Measurements from ENCODE around the gene WDR70. TPM values are rescaled to one million over a fixed set of nuclear protein-coding genes. Genes with fewer than 3 reads are reported as not detected.
"Not testable (repeated sequence)": the region's sequence is repeated elsewhere in the genome, so short reads cannot be mapped to it uniquely, and the experiment has no call there.

Gene WDR70
- total and polyA plus RNA-seq, 7 donors: 8.4 to 36.4 (median 25.5) TPM

GRCh38 chr5:37606632-37607248 is 227.6 kb downstream of the WDR70 start:
- Histone ChIP-seq H3K4me1 (peaks cover 0 to 51% (median 17%) of the 10 kb centered on the region in 4 donors), H3K4me3 (no peak overlapping the region), H3K36me3 (no peaks in the 10 kb centered on the region), H3K9me3 (no peaks in the 10 kb centered on the region), H3K27me3 (no peaks in the 10 kb centered on the region), H3K27ac (peak overlapping the region in 3 of 4 donors; percentile 1 to 70 (median 68))
- DNase-seq: no peak
- intact Hi-C loops (cut with DNase I): no loop called here
- WGBS, 2 donors: 92 to 99% methylated on average over 2 of the region's 2 CpGs
- TF ChIP-seq EP300 (IDR thresholded peaks at IDR 0.05): no peak
- no peak for TF ChIP-seq POLR2A (IDR thresholded peaks at IDR 0.05)
- no peak for TF ChIP-seq POLR2AphosphoS5 (IDR thresholded peaks at IDR 0.05)
- no peak for TF ChIP-seq CTCF (IDR thresholded peaks at IDR 0.05)

GRCh38 chr5:37615184-37615583 is 236.1 kb downstream of the WDR70 start:
- 94 to 97% methylated on average over 4 of the region's 4 CpGs for WGBS, 2 donors
- H3K4me1 ChIP-seq: peaks cover 0 to 28% (median 17%) of the 10 kb centered on the region in 4 donors
- H3K27ac ChIP-seq: peak overlapping the region; percentile 53 to 83 (median 73)
- H3K9me3 ChIP-seq: no peaks in the 10 kb centered on the region
- TF ChIP-seq POLR2A (IDR thresholded peaks at IDR 0.05) (no peak), EP300 (IDR thresholded peaks at IDR 0.05) (peak; percentile 36 to 90 (median 66)), CTCF (IDR thresholded peaks at IDR 0.05) (no peak), POLR2AphosphoS5 (IDR thresholded peaks at IDR 0.05) (peak in 3 of 4 donors; percentile 28 to 71 (median 45))
- no peak for DNase-seq
- no peaks in the 10 kb centered on the region for H3K27me3 ChIP-seq
- no peaks in the 10 kb centered on the region for H3K36me3 ChIP-seq
- intact Hi-C loops (cut with DNase I): loop anchor here (5.0 kb wide), 4 partner anchors 52 to 942 kb away; partner anchors contain the start of gene LIFR
- H3K4me3 ChIP-seq: no peak overlapping the region

GRCh38 chr5:37619353-37619752 is 240.2 kb downstream of the WDR70 start:
- TF ChIP-seq POLR2A (IDR thresholded peaks at IDR 0.05) (no peak), CTCF (IDR thresholded peaks at IDR 0.05) (no peak), POLR2AphosphoS5 (IDR thresholded peaks at IDR 0.05) (peak; percentile 73 to 88 (median 78)), EP300 (IDR thresholded peaks at IDR 0.05) (peak in 3 of 4 donors; percentile 55 to 81 (median 73))
- H3K4me1 ChIP-seq: peaks cover 0 to 38% (median 23%) of the 10 kb centered on the region in 4 donors
- no peaks in the 10 kb centered on the region for H3K36me3 ChIP-seq
- H3K9me3 ChIP-seq: no peaks in the 10 kb centered on the region
- peak overlapping the region in 3 of 4 donors; percentile 58 to 83 (median 68) for H3K27ac ChIP-seq
- no peaks in the 10 kb centered on the region for H3K27me3 ChIP-seq
- no peak for DNase-seq
- intact Hi-C loops (cut with DNase I): loop anchor here (5.0 kb wide), 4 partner anchors 48 to 938 kb away; partner anchors contain the start of gene LIFR
- no peak overlapping the region for H3K4me3 ChIP-seq

GRCh38 chr5:37622354-37622753 is 243.2 kb downstream of the WDR70 start:
- WGBS, 2 donors: 88 to 100% methylated on average over 1 of the region's 2 CpGs
- H3K27ac ChIP-seq; H3K4me3 ChIP-seq; DNase-seq; H3K27me3 ChIP-seq; H3K36me3 ChIP-seq; intact Hi-C loops (cut with DNase I); H3K9me3 ChIP-seq: not testable (repeated sequence)
- peaks cover 0 to 24% (median 19%) of the 10 kb centered on the region in 4 donors for H3K4me1 ChIP-seq

GRCh38 chr5:37626266-37626665 is 247.1 kb downstream of the WDR70 start:
- no peak overlapping the region for H3K4me3 ChIP-seq
- H3K9me3 ChIP-seq: peaks cover 0 to 10% (median 2%) of the 10 kb centered on the region in 4 donors
- no peak overlapping the region for H3K27ac ChIP-seq
- no peaks in the 10 kb centered on the region for H3K27me3 ChIP-seq
- intact Hi-C loops (cut with DNase I): no loop called here
- TF ChIP-seq EP300 (IDR thresholded peaks at IDR 0.05) (no peak), CTCF (IDR thresholded peaks at IDR 0.05) (no peak), POLR2A (IDR thresholded peaks at IDR 0.05) (no peak), POLR2AphosphoS5 (IDR thresholded peaks at IDR 0.05) (no peak)
- 91% methylated on average over 3 of the region's 3 CpGs for WGBS, 2 donors
- no peak for DNase-seq
- no peaks in the 10 kb centered on the region for H3K36me3 ChIP-seq
- H3K4me1 ChIP-seq: no peaks in the 10 kb centered on the region

All from sigmoid colon (tissue), 7 donors.